Activated naive CD4-positive, alpha-beta T cell treated with anti-CD3 and anti-CD28 coated beads, Interleukin-2, amount 50 U/mL, for 24 hours (primary cell): Measurements from ENCODE around the gene INAVA.
"Not testable (repeated sequence)": the region's sequence is repeated elsewhere in the genome, so short reads cannot be mapped to it uniquely, and the experiment has no call there.

Source experiments
- H3K27ac Mint-ChIP-seq: one replicate; pipeline ENCODE4 v1.8.0; 2021; ENCODE audit warnings: mild to moderate bottlenecking, mixed read lengths
- H3K27me3 Mint-ChIP-seq: one replicate; pipeline ENCODE4 v1.8.0; 2021; ENCODE audit warnings: mixed read lengths
- H3K36me3 Mint-ChIP-seq: one replicate; pipeline ENCODE4 v1.8.0; 2021; ENCODE audit warnings: mixed read lengths
- H3K4me1 Mint-ChIP-seq: one replicate; pipeline ENCODE4 v1.8.0; 2021; ENCODE audit warnings: mixed read lengths
- H3K4me3 Mint-ChIP-seq: one replicate; pipeline ENCODE4 v1.8.0; 2021; ENCODE audit warnings: mild to moderate bottlenecking, mixed read lengths
- H3K9me3 Mint-ChIP-seq: one replicate; pipeline ENCODE4 v1.8.0; 2021; ENCODE audit warnings: mixed read lengths

INAVA gene

GRCh38 chr1:200954434-200954833, 59.7 kb downstream of the INAVA start:
- H3K27me3 Mint-ChIP-seq = no peaks in the 10 kb centered on the region
- no peaks in the 10 kb centered on the region for H3K4me1 Mint-ChIP-seq
- H3K36me3 Mint-ChIP-seq = no peaks in the 10 kb centered on the region
- no peak overlapping the region for H3K27ac Mint-ChIP-seq
- H3K9me3 Mint-ChIP-seq = no peaks in the 10 kb centered on the region
- H3K4me3 Mint-ChIP-seq = no peak overlapping the region

- Mint-ChIP-seq H3K4me1 (no peaks in the 10 kb centered on the region), H3K27me3 (no peaks in the 10 kb centered on the region), H3K27ac (no peak overlapping the region), H3K9me3 (no peaks in the 10 kb centered on the region), H3K4me3 (no peak overlapping the region), H3K36me3 (no peaks in the 10 kb centered on the region)
These were observed 63.9 kb downstream of the INAVA start for GRCh38 chr1:200958597-200958996.

- H3K9me3 Mint-ChIP-seq = no peaks in the 10 kb centered on the region
- no peaks in the 10 kb centered on the region for H3K36me3 Mint-ChIP-seq
- H3K4me3 Mint-ChIP-seq = no peak overlapping the region
- no peaks in the 10 kb centered on the region for H3K27me3 Mint-ChIP-seq
- no peak overlapping the region for H3K27ac Mint-ChIP-seq
- no peaks in the 10 kb centered on the region for H3K4me1 Mint-ChIP-seq
These were observed 64.8 kb downstream of the INAVA start for GRCh38 chr1:200959411-200959921.

- H3K27ac Mint-ChIP-seq = no peak overlapping the region
- H3K4me1 Mint-ChIP-seq = no peaks in the 10 kb centered on the region
- no peaks in the 10 kb centered on the region for H3K36me3 Mint-ChIP-seq
- no peaks in the 10 kb centered on the region for H3K27me3 Mint-ChIP-seq
- no peak overlapping the region for H3K4me3 Mint-ChIP-seq
- no peaks in the 10 kb centered on the region for H3K9me3 Mint-ChIP-seq
These were observed 65.7 kb downstream of the INAVA start for GRCh38 chr1:200960236-200960947.

- no peak overlapping the region for H3K4me3 Mint-ChIP-seq
- H3K4me1 Mint-ChIP-seq = no peaks in the 10 kb centered on the region
- H3K9me3 Mint-ChIP-seq = no peaks in the 10 kb centered on the region
- no peak overlapping the region for H3K27ac Mint-ChIP-seq
- H3K27me3 Mint-ChIP-seq = no peaks in the 10 kb centered on the region
- H3K36me3 Mint-ChIP-seq = no peaks in the 10 kb centered on the region
These were observed 66.2 kb downstream of the INAVA start for GRCh38 chr1:200960948-200961340.

- H3K4me1 Mint-ChIP-seq, H3K9me3 Mint-ChIP-seq, H3K27ac Mint-ChIP-seq, H3K27me3 Mint-ChIP-seq, H3K4me3 Mint-ChIP-seq, H3K36me3 Mint-ChIP-seq: not testable (repeated sequence)
These were observed 67.5 kb downstream of the INAVA start for GRCh38 chr1:200962151-200962550.

- Mint-ChIP-seq H3K27ac (no peak overlapping the region), H3K27me3 (no peaks in the 10 kb centered on the region), H3K9me3 (no peaks in the 10 kb centered on the region), H3K4me3 (no peak overlapping the region), H3K36me3 (no peaks in the 10 kb centered on the region), H3K4me1 (no peaks in the 10 kb centered on the region)
These were observed 67.9 kb downstream of the INAVA start for GRCh38 chr1:200962631-200963030.

- H3K9me3 Mint-ChIP-seq = no peaks in the 10 kb centered on the region
- no peaks in the 10 kb centered on the region for H3K36me3 Mint-ChIP-seq
- no peaks in the 10 kb centered on the region for H3K4me1 Mint-ChIP-seq
- H3K27ac Mint-ChIP-seq = no peak overlapping the region
- H3K4me3 Mint-ChIP-seq = no peak overlapping the region
- H3K27me3 Mint-ChIP-seq = no peaks in the 10 kb centered on the region
These were observed 68.4 kb downstream of the INAVA start for GRCh38 chr1:200963076-200963475.

- H3K9me3 Mint-ChIP-seq, H3K36me3 Mint-ChIP-seq, H3K4me3 Mint-ChIP-seq, H3K27ac Mint-ChIP-seq, H3K27me3 Mint-ChIP-seq, H3K4me1 Mint-ChIP-seq: not testable (repeated sequence)
These were observed 69.2 kb downstream of the INAVA start for GRCh38 chr1:200963888-200964287.
